Ascending aorta (tissue), 2 donors: ENCODE results near the gene VASH2. TPM values are rescaled to one million over a fixed set of nuclear protein-coding genes. Genes with fewer than 3 reads are reported as not detected.

Experiments
- DNase-seq, 2 donors: peaks; one replicate each; pipeline ENCODE4 v3.0.0-alpha.2; 2019; ENCODE audit warnings: low spot score in 2 of 2
- H3K27ac ChIP-seq, 2 donors: fragments of 200-600 bp; sonication (generic); one replicate each; pipeline ENCODE4 v1.5.1; 2016 to 2017; ENCODE audit warnings: mild to moderate bottlenecking in 1 of 2
- H3K27me3 ChIP-seq: fragments of 200-600 bp; sonication (generic); one replicate; pipeline ENCODE4 v1.5.1; 2017
- H3K36me3 ChIP-seq, 2 donors: fragments of 200-600 bp; sonication (generic); one replicate each; pipeline ENCODE4 v1.5.1; 2016
- H3K4me1 ChIP-seq, 2 donors: fragments of 200-600 bp; sonication (generic); one replicate each; pipeline ENCODE4 v1.5.1; 2016 to 2017; ENCODE audit warnings: mild to moderate bottlenecking in 1 of 2
- H3K4me3 ChIP-seq, 2 donors: fragments of 200-600 bp; sonication (generic); one replicate each; pipeline ENCODE4 v1.5.1; 2016 to 2017; ENCODE audit warnings: mild to moderate bottlenecking in 1 of 2
- H3K9me3 ChIP-seq, 2 donors: fragments of 200-600 bp; sonication (generic); one replicate each; pipeline ENCODE4 v1.5.1; 2016
- intact Hi-C: fragments of 100-400 bp; cut with DNase I; formaldehyde crosslinking; loops from one replicate; pipeline ENCODE4 v1.15.1; 2023
- total RNA-seq: library from RNA; depleted of rRNA; stranded (reverse); fragments of >200 nt; gene quantifications from one replicate; pipeline ENCODE4 v1.1.0, GENCODE V29; 2016
- TF ChIP-seq, protein P1 (sequence below), 3 experiments: fragments of 200-600 bp in 2 of 3; fragments of 450-650 bp in 1 of 3; sonication (generic) in 2 of 3; IDR thresholded peaks; one replicate each; pipeline ENCODE4 v1.5.1; 2016 to 2019; ENCODE audit warnings: antibody characterized with exemption in 3 of 3, mild to moderate bottlenecking in 1 of 3, moderate library complexity in 1 of 3

The VASH2 gene
- total RNA-seq, 1 donor from 2014 or later, result 0.11 TPM

DNA sequence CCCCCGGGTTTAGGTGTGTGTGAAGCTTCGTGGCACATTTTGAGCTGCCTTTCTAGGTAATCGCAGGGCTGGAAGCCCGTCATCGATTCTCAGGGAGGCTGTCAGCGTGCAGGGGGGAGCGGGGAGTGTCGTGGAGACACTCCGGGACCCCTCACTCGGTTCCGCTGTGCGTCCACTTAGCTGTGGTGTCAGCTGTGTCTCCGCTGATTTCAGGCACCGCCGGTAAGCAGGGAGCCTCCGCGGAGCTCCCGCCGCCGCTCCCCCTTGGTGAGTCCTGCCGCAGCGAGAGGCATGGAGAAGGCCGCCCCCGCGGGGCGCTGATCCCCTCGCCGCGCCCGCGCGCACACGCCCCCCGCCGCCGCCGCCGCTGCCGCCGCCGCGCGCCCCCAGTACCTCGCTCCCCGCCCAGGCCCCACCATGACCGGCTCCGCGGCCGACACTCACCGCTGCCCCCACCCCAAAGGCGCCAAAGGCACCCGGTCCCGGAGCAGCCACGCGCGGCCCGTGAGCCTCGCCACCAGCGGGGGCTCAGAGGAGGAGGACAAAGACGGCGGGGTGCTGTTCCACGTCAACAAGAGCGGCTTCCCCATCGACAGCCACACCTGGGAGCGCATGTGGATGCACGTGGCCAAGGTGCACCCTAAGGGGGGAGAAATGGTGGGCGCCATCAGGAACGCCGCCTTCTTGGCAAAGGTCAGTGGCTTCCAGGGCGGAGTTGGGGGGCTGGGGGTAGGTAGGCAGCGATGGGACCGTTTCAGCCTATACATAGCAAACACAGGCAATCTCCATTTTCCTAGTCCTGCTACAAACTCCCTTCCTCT, 995 bp downstream of the VASH2 start:
- peaks cover 0 to 8% of the 10 kb centered on the region in 2 donors for H3K4me1 ChIP-seq
- H3K9me3 ChIP-seq, result no peaks in the 10 kb centered on the region
- H3K27ac ChIP-seq, result no peak overlapping the region
- TF ChIP-seq, protein P1, sequence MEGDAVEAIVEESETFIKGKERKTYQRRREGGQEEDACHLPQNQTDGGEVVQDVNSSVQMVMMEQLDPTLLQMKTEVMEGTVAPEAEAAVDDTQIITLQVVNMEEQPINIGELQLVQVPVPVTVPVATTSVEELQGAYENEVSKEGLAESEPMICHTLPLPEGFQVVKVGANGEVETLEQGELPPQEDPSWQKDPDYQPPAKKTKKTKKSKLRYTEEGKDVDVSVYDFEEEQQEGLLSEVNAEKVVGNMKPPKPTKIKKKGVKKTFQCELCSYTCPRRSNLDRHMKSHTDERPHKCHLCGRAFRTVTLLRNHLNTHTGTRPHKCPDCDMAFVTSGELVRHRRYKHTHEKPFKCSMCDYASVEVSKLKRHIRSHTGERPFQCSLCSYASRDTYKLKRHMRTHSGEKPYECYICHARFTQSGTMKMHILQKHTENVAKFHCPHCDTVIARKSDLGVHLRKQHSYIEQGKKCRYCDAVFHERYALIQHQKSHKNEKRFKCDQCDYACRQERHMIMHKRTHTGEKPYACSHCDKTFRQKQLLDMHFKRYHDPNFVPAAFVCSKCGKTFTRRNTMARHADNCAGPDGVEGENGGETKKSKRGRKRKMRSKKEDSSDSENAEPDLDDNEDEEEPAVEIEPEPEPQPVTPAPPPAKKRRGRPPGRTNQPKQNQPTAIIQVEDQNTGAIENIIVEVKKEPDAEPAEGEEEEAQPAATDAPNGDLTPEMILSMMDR (IDR thresholded peaks at IDR 0.05), result no peak
- H3K4me3 ChIP-seq, result peak overlapping the region; percentile 68 to 77
- intact Hi-C loops, result no loop called here
- no peaks in the 10 kb centered on the region for H3K36me3 ChIP-seq
- no peak for DNase-seq
- no peaks in the 10 kb centered on the region for H3K27me3 ChIP-seq

DNA sequence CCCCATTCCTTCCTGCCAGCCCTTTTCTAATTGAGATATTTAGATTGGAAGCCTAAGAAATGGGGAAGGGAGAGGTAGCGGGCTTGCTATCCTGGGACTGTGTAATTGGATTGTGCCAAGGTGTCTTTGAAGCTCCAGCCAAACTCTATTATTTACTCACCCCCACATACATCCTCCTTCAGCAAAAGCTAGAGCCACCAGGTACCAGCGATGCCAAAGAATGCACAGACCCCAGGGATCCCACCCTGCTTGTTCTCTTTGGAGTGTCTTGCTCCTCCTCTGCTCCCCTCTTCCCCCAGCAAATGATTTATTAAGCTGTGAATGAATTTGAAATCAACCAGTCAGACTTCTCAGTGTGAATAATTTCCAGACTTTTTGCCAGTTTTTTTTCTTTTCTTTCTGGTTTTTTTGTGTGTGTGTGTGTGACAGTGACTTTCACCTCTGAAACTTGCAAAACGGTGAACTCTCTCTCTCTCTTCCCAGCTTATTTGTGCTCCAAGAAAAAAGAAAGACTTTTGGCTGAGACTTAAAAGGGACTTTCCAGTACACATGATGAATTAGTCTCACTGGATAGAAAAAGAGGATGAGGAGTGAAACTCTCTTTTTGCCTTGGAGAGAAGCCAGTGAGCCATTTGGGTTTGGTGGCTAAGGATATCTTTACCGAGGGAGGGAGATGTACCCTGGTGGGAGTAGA, 1.8 kb downstream of the VASH2 start:
- no peak for DNase-seq
- H3K27me3 ChIP-seq, result no peaks in the 10 kb centered on the region
- peaks cover 0 to 8% of the 10 kb centered on the region in 2 donors for H3K4me1 ChIP-seq
- peak overlapping the region; percentile 68 to 77 for H3K4me3 ChIP-seq
- no peak overlapping the region for H3K27ac ChIP-seq
- TF ChIP-seq, protein P1 (IDR thresholded peaks at IDR 0.05), result no peak
- intact Hi-C loops, result no loop called here
- H3K9me3 ChIP-seq, result no peaks in the 10 kb centered on the region
- H3K36me3 ChIP-seq, result no peaks in the 10 kb centered on the region

DNA sequence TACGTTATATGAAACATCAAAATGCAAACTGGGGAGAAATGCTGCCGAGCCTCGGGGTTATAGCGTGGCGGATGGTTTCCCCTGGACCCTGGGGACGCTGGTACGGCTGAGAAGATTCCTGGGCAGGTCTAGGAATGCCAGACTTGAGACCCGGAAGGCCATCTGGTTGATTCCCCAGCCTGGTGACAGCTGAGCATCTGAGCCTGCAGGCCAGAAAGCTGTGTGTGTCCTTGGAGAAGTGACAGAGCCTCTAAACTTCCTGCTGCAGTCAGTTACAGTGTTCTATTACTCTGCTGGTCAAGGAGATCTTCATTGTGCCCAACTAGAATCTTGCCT, 2.3 kb downstream of the VASH2 start:
- Histone ChIP-seq H3K9me3 (no peaks in the 10 kb centered on the region), H3K27me3 (no peaks in the 10 kb centered on the region), H3K27ac (no peak overlapping the region), H3K36me3 (no peaks in the 10 kb centered on the region), H3K4me3 (no peak overlapping the region), H3K4me1 (peaks cover 0 to 8% of the 10 kb centered on the region in 2 donors)
- intact Hi-C loops, result no loop called here
- DNase-seq, result no peak
- TF ChIP-seq, protein P1 (IDR thresholded peaks at IDR 0.05), result no peak

GRCh38 chr1:212953321-212953720, 3.0 kb downstream of the VASH2 start:
- Histone ChIP-seq H3K9me3 (no peaks in the 10 kb centered on the region), H3K4me3 (no peak overlapping the region), H3K36me3 (no peaks in the 10 kb centered on the region), H3K27ac (no peak overlapping the region), H3K4me1 (peaks cover 0 to 8% of the 10 kb centered on the region in 2 donors), H3K27me3 (no peaks in the 10 kb centered on the region)
- intact Hi-C loops, result no loop called here
- DNase-seq, result no peak
- TF ChIP-seq, protein P1 (IDR thresholded peaks at IDR 0.05), result no peak

GRCh38 chr1:212954514-212954913, 4.2 kb downstream of the VASH2 start:
- Histone ChIP-seq H3K4me1 (peaks cover 0 to 8% of the 10 kb centered on the region in 2 donors), H3K36me3 (no peaks in the 10 kb centered on the region), H3K27me3 (no peaks in the 10 kb centered on the region), H3K9me3 (no peaks in the 10 kb centered on the region), H3K27ac (no peak overlapping the region), H3K4me3 (no peak overlapping the region)
- TF ChIP-seq, protein P1 (IDR thresholded peaks at IDR 0.05), result no peak
- intact Hi-C loops, result no loop called here
- DNase-seq, result no peak
